ENCODE measurements around the gene UTS2R. TPM values are rescaled to one million over a fixed set of nuclear protein-coding genes. Genes with fewer than 3 reads are reported as not detected.

UTS2R gene
- polyA plus RNA-seq, 4 donors = 0.06 TPM; not detected in 3

Other genes with a start within 250 kb of the UTS2R start
- gene CCDC57, start 158.9 kb upstream of the UTS2R start, polyA plus RNA-seq = 10 to 100 TPM; 36.7 to 97.3 (median 44.6) TPM
- gene SLC16A3, start 142.7 kb upstream of the UTS2R start, polyA plus RNA-seq = 10 to 100 TPM in 2 of 4 donors, 1 to 10 TPM in 2; 5.4 to 33.2 (median 14.5) TPM
- gene CSNK1D, start 98.1 kb upstream of the UTS2R start, polyA plus RNA-seq = 100 to 1,000 TPM; 111 to 148 (median 137) TPM
- gene CD7, start 54.2 kb upstream of the UTS2R start, polyA plus RNA-seq = 10 to 100 TPM in 1 of 4 donors, 1 to 10 TPM in 3; 3.4 to 10.8 (median 7.7) TPM
- gene SECTM1, start 38.0 kb upstream of the UTS2R start, polyA plus RNA-seq = 10 to 100 TPM; 13.6 to 81.9 (median 26.1) TPM
- under 1 TPM in 1 of 4 donors, not detected in 3; 0.07 TPM for gene TEX19, start 12.5 kb upstream of the UTS2R start, polyA plus RNA-seq
- 100 to 1,000 TPM in 2 of 4 donors, 10 to 100 TPM in 2; 40.8 to 254 (median 128) TPM for gene HEXD, start 46.6 kb downstream of the UTS2R start, polyA plus RNA-seq
- gene OGFOD3, start 46.8 kb downstream of the UTS2R start, polyA plus RNA-seq = 10 to 100 TPM in 2 of 4 donors, 1 to 10 TPM in 2; 7.8 to 23.8 (median 14.6) TPM
- 10 to 100 TPM; 37.6 to 57.8 (median 41.2) TPM for gene CYBC1, start 79.0 kb downstream of the UTS2R start, polyA plus RNA-seq
- gene NARF, start 87.0 kb downstream of the UTS2R start, polyA plus RNA-seq = 10 to 100 TPM; 39.2 to 87.0 (median 49.9) TPM
- 10 to 100 TPM; 11.6 to 25.9 (median 18.0) TPM for gene FOXK2, start 148.0 kb downstream of the UTS2R start, polyA plus RNA-seq